ENCODE results near the gene ANKS6. TPM values are rescaled to one million over a fixed set of nuclear protein-coding genes. Genes with fewer than 3 reads are reported as not detected.

ANKS6 gene
- total RNA-seq, 2 donors from 2014 or later: 41.7 to 55.2 TPM

GRCh38 chr9:98698856-98699255 lies 97.5 kb downstream of the ANKS6 start:
- Histone ChIP-seq H3K4me1 (ENCODE audit: control insufficient read depth, insufficient read depth, low read length) (no peaks in the 10 kb centered on the region), H3K36me3 (ENCODE audit: control insufficient read depth, insufficient read depth, low read length) (no peaks in the 10 kb centered on the region), H3K27ac (ENCODE audit: low read depth, low read length) (no peak overlapping the region), H3K27me3 (ENCODE audit: control insufficient read depth, insufficient read depth, low read length, poor library complexity, severe bottlenecking) (peaks cover 17% of the 10 kb centered on the region), H3K9ac (ENCODE audit: extremely low read depth, low read length, poor library complexity, severe bottlenecking) (no peak overlapping the region), H3K9me3 (ENCODE audit: control insufficient read depth, low read length) (peaks cover 7% of the 10 kb centered on the region), H3K4me3 (ENCODE audit: low read length) (no peak overlapping the region)
- no peak for DNase-seq
- Mint-ChIP-seq H3K4me1 (no peaks in the 10 kb centered on the region), H3K36me3 (ENCODE audit: low read depth) (no peaks in the 10 kb centered on the region), H3K4me3 (no peak overlapping the region), H3K27ac (no peak overlapping the region), H3K27me3 (ENCODE audit: insufficient read depth) (peaks cover 34% of the 10 kb centered on the region), H3K9me3 (no peaks in the 10 kb centered on the region)
- WGBS, 2 experiments (ENCODE audit: insufficient coverage in 1 of 2, insufficient read length in 1 of 2): 94% methylated on average over 3 to 6 of the region's 6 CpGs
- TF ChIP-seq CTCF (conservative IDR thresholded peaks at IDR 0.05): no peak

- peaks cover 5% of the 10 kb centered on the region for H3K27me3 ChIP-seq (ENCODE audit: control insufficient read depth, insufficient read depth, low read length, poor library complexity, severe bottlenecking)
- no peaks in the 10 kb centered on the region for H3K36me3 ChIP-seq (ENCODE audit: control insufficient read depth, insufficient read depth, low read length)
- Mint-ChIP-seq H3K4me3 (no peak overlapping the region), H3K4me1 (no peaks in the 10 kb centered on the region), H3K9me3 (no peaks in the 10 kb centered on the region), H3K27ac (no peak overlapping the region), H3K36me3 (ENCODE audit: low read depth) (no peaks in the 10 kb centered on the region), H3K27me3 (ENCODE audit: insufficient read depth) (peaks cover 18% of the 10 kb centered on the region)
- no peaks in the 10 kb centered on the region for H3K4me1 ChIP-seq (ENCODE audit: control insufficient read depth, insufficient read depth, low read length)
- no peak overlapping the region for H3K4me3 ChIP-seq (ENCODE audit: low read length)
- 84 to 90% methylated on average over 2 of the region's 2 CpGs for WGBS, 2 experiments (ENCODE audit: insufficient coverage in 1 of 2, insufficient read length in 1 of 2)
- no peaks in the 10 kb centered on the region for H3K9me3 ChIP-seq (ENCODE audit: control insufficient read depth, low read length)
- no peak overlapping the region for H3K9ac ChIP-seq (ENCODE audit: extremely low read depth, low read length, poor library complexity, severe bottlenecking)
- no peak for TF ChIP-seq CTCF (conservative IDR thresholded peaks at IDR 0.05)
- no peak overlapping the region for H3K27ac ChIP-seq (ENCODE audit: low read depth, low read length)
- no peak for DNase-seq
Observed at GRCh38 chr9:98694943-98695342, 101.4 kb downstream of the ANKS6 start.

GRCh38 chr9:98692392-98692791 lies 104.0 kb downstream of the ANKS6 start:
- Histone ChIP-seq H3K9ac (ENCODE audit: extremely low read depth, low read length, poor library complexity, severe bottlenecking) (no peak overlapping the region), H3K27ac (ENCODE audit: low read depth, low read length) (no peak overlapping the region), H3K4me1 (ENCODE audit: control insufficient read depth, insufficient read depth, low read length) (no peaks in the 10 kb centered on the region), H3K9me3 (ENCODE audit: control insufficient read depth, low read length) (no peaks in the 10 kb centered on the region), H3K27me3 (ENCODE audit: control insufficient read depth, insufficient read depth, low read length, poor library complexity, severe bottlenecking) (no peaks in the 10 kb centered on the region), H3K36me3 (ENCODE audit: control insufficient read depth, insufficient read depth, low read length) (no peaks in the 10 kb centered on the region), H3K4me3 (ENCODE audit: low read length) (no peak overlapping the region)
- peaks cover 2% of the 10 kb centered on the region for H3K4me1 Mint-ChIP-seq
- peaks cover 2% of the 10 kb centered on the region for H3K27me3 Mint-ChIP-seq (ENCODE audit: insufficient read depth)
- DNase-seq: no peak
- H3K9me3 Mint-ChIP-seq: no peaks in the 10 kb centered on the region
- H3K36me3 Mint-ChIP-seq (ENCODE audit: low read depth): no peaks in the 10 kb centered on the region
- WGBS, 2 experiments (ENCODE audit: insufficient coverage in 1 of 2, insufficient read length in 1 of 2): 80 to 88% methylated on average over 1 to 5 of the region's 7 CpGs
- H3K4me3 Mint-ChIP-seq: no peak overlapping the region
- TF ChIP-seq CTCF (conservative IDR thresholded peaks at IDR 0.05): no peak
- H3K27ac Mint-ChIP-seq: no peak overlapping the region
